ENCODE data around the gene CAMK1G. TPM values are rescaled to one million over a fixed set of nuclear protein-coding genes. Genes with fewer than 3 reads are reported as not detected.

CAMK1G gene
- total RNA-seq, 1 donor from 2014 or later, result 0.12 TPM

- no peak for DNase-seq (ENCODE audit: extremely low read depth, low read depth, low spot score)
These were observed 50.0 kb downstream of the CAMK1G start for GRCh38 chr1:209633335-209633997.

- DNase-seq (ENCODE audit: extremely low read depth, low read depth, low spot score), result no peak
These were observed 50.7 kb downstream of the CAMK1G start for GRCh38 chr1:209634005-209634737.

- DNase-seq (ENCODE audit: extremely low read depth, low read depth, low spot score), result no peak
These were observed 52.3 kb downstream of the CAMK1G start for GRCh38 chr1:209635850-209636249.

GRCh38 chr1:209641832-209642172, 58.3 kb downstream of the CAMK1G start:
- no peak for DNase-seq (ENCODE audit: extremely low read depth, low read depth, low spot score)

GRCh38 chr1:209642816-209643215, 59.3 kb downstream of the CAMK1G start:
- no peak for DNase-seq (ENCODE audit: extremely low read depth, low read depth, low spot score)

GRCh38 chr1:209643285-209644020, 59.9 kb downstream of the CAMK1G start:
- DNase-seq (ENCODE audit: extremely low read depth, low read depth, low spot score), result no peak

- DNase-seq (ENCODE audit: extremely low read depth, low read depth, low spot score), result no peak
These were observed 62.3 kb downstream of the CAMK1G start for GRCh38 chr1:209645574-209646452.

GRCh38 chr1:209646558-209646957, 63.0 kb downstream of the CAMK1G start:
- DNase-seq (ENCODE audit: extremely low read depth, low read depth, low spot score), result no peak

GRCh38 chr1:209647156-209647555, 63.6 kb downstream of the CAMK1G start:
- DNase-seq (ENCODE audit: extremely low read depth, low read depth, low spot score), result no peak

GRCh38 chr1:209648346-209648745, 64.8 kb downstream of the CAMK1G start:
- no peak for DNase-seq (ENCODE audit: extremely low read depth, low read depth, low spot score)

GRCh38 chr1:209648931-209649776, 65.6 kb downstream of the CAMK1G start:
- DNase-seq (ENCODE audit: extremely low read depth, low read depth, low spot score), result peak; percentile 96

- DNase-seq (ENCODE audit: extremely low read depth, low read depth, low spot score), result no peak
These were observed 66.9 kb downstream of the CAMK1G start for GRCh38 chr1:209650454-209650853.

GRCh38 chr1:209651138-209651587, 67.6 kb downstream of the CAMK1G start:
- DNase-seq (ENCODE audit: extremely low read depth, low read depth, low spot score), result no peak

GRCh38 chr1:209652121-209652735, 68.7 kb downstream of the CAMK1G start, which contains the start of gene LAMB3:
Gene LAMB3, minus strand, starts transcription at chr1:209652425. Its CDS starts 1,481 bp downstream, at chr1:209650944.
- no peak for DNase-seq (ENCODE audit: extremely low read depth, low read depth, low spot score)

- DNase-seq (ENCODE audit: extremely low read depth, low read depth, low spot score), result no peak
These were observed 69.4 kb downstream of the CAMK1G start for GRCh38 chr1:209652873-209653401.

- DNase-seq (ENCODE audit: extremely low read depth, low read depth, low spot score), result no peak
These were observed 70.4 kb downstream of the CAMK1G start for GRCh38 chr1:209653915-209654351.

- DNase-seq (ENCODE audit: extremely low read depth, low read depth, low spot score), result no peak
These were observed 72.1 kb downstream of the CAMK1G start for GRCh38 chr1:209655411-209656231.
